Hematopoietic multipotent progenitor cell treated with erythropoietin and hydrocortisone succinate and interleukin-3 and kit ligand, for 4 days (in vitro differentiated cells): ENCODE results near the gene CCT8L2.
"Not testable (repeated sequence)": the region's sequence is repeated elsewhere in the genome, so short reads cannot be mapped to it uniquely, and the experiment has no call there.

Experiments
- DNase-seq: peaks from one replicate; pipeline ENCODE4 v3.0.0-alpha.2; 2015

The CCT8L2 gene

GRCh38 chr22:16557511-16557910 is 35.1 kb downstream of the CCT8L2 start:
- not testable (repeated sequence) for DNase-seq

GRCh38 chr22:16555077-16555994 is 37.3 kb downstream of the CCT8L2 start:
- not testable (repeated sequence) for DNase-seq

- DNase-seq: not testable (repeated sequence)
Observed at GRCh38 chr22:16543310-16543709, 49.3 kb downstream of the CCT8L2 start.
